NOMO-1 treated with dmso at 0.1 percent for 144 hours (cell line): ENCODE results near the gene PPP6R3.
A peak's percentile ranks its signal among the peaks of the same experiment; 100 is the strongest.
"Not testable (repeated sequence)": the region's sequence is repeated elsewhere in the genome, so short reads cannot be mapped to it uniquely, and the experiment has no call there.

Experiments used
- DNase-seq: peaks from one replicate; lab custom pipeline; 2025; ENCODE audit not compliant: unreplicated experiment; lab: John Stamatoyannopoulos, UW

The PPP6R3 gene

GRCh38 chr11:68457216-68457897 is 3.2 kb upstream of the PPP6R3 start:
- no peak for DNase-seq

GRCh38 chr11:68457898-68458249 is 2.7 kb upstream of the PPP6R3 start:
- no peak for DNase-seq

- DNase-seq, result not testable (repeated sequence)
Measured at GRCh38 chr11:68458340-68458739, 2.2 kb upstream of the PPP6R3 start.

- DNase-seq, result peak; percentile 98
Measured at GRCh38 chr11:68459886-68460740, 439 bp upstream of the PPP6R3 start.

- DNase-seq, result no peak
Measured at GRCh38 chr11:68461575-68461917, 994 bp downstream of the PPP6R3 start.

GRCh38 chr11:68463714-68464113 is 3.2 kb downstream of the PPP6R3 start:
- DNase-seq, result no peak

- DNase-seq, result no peak
Measured at GRCh38 chr11:68467201-68467834, 6.8 kb downstream of the PPP6R3 start.

GRCh38 chr11:68468217-68468828 is 7.8 kb downstream of the PPP6R3 start:
- DNase-seq, result no peak

- no peak for DNase-seq
Measured at GRCh38 chr11:68469122-68469521, 8.6 kb downstream of the PPP6R3 start.

- DNase-seq, result no peak
Measured at GRCh38 chr11:68469642-68470041, 9.1 kb downstream of the PPP6R3 start.

- no peak for DNase-seq
Measured at GRCh38 chr11:68470304-68470811, 9.8 kb downstream of the PPP6R3 start.

- peak; percentile 61 for DNase-seq
Measured at GRCh38 chr11:68471360-68472340, 11.1 kb downstream of the PPP6R3 start.

- no peak for DNase-seq
Measured at GRCh38 chr11:68472778-68473177, 12.2 kb downstream of the PPP6R3 start.

- DNase-seq, result no peak
Measured at GRCh38 chr11:68473693-68474092, 13.1 kb downstream of the PPP6R3 start.

GRCh38 chr11:68475626-68476025 is 15.1 kb downstream of the PPP6R3 start:
- DNase-seq, result not testable (repeated sequence)

- no peak for DNase-seq
Measured at GRCh38 chr11:68479390-68479789, 18.8 kb downstream of the PPP6R3 start.

- DNase-seq, result no peak
Measured at GRCh38 chr11:68480193-68480592, 19.6 kb downstream of the PPP6R3 start.

- no peak for DNase-seq
Measured at GRCh38 chr11:68480852-68481510, 20.4 kb downstream of the PPP6R3 start.

- no peak for DNase-seq
Measured at GRCh38 chr11:68481579-68482240, 21.2 kb downstream of the PPP6R3 start.
